AG04450 (cell line): ENCODE data around the gene SART1. TPM values are rescaled to one million over a fixed set of nuclear protein-coding genes. Genes with fewer than 3 reads are reported as not detected.

Source experiments
- CTCF ChIA-PET: fragments of 300-600, 350-600 bp; formaldehyde crosslinking; extraction: SDS; loops from one replicate; lab custom pipeline; 2022; ENCODE audit warnings: antibody characterized with exemption, inconsistent platforms; lab: Charles Lee
- POLR2A ChIA-PET: fragments of 350-600 bp; formaldehyde crosslinking; extraction: SDS; loops from one replicate; lab custom pipeline; 2021; ENCODE audit warnings: antibody characterized with exemption, inconsistent platforms; lab: Yijun Ruan, JAX
- DNase-seq: peaks from one replicate; pipeline ENCODE4 v3.0.0-alpha.2; 2011; ENCODE audit warnings: low read depth, low spot score
- H3K27ac ChIP-seq: one replicate; pipeline ENCODE4 v1.5.1; 2012; ENCODE audit warnings: low read depth, low read length, control low read depth
- H3K27me3 ChIP-seq: one replicate; pipeline ENCODE4 v1.6.0; 2012; ENCODE audit warnings: low read length; ENCODE audit not compliant: control insufficient read depth, insufficient read depth
- H3K4me3 ChIP-seq: 2 replicates; pipeline ENCODE4 v1.5.1; 2011; ENCODE audit warnings: mild to moderate bottlenecking, low read depth, low read length, control low read depth
- H3K9me3 ChIP-seq: 2 replicates; pipeline ENCODE4 v1.5.1; 2012; ENCODE audit warnings: low read length; ENCODE audit not compliant: control insufficient read depth, insufficient read depth
- CTCF ChIP-seq: IDR thresholded peaks from 2 replicates; pipeline ENCODE4 v1.5.1; 2011; ENCODE audit warnings: low read depth, low read length, control low read depth, inconsistent platforms
- polyA plus RNA-seq: library from polyadenylated mRNA; depleted of rRNA; stranded (reverse); fragments of >200 nt; gene quantifications from 2 replicates; pipeline ENCODE4 v1.2.3, GENCODE V29; 2011

The SART1 gene
- polyA plus RNA-seq, 1 experiment, result 14.3 TPM

GRCh38 chr11:66001942-66002647 lies 40.6 kb downstream of the SART1 start, which contains the start of the genes BANF1 and EIF1AD:
TSS of gene BANF1 (plus strand) at chr11:66002503. CDS start at chr11:66003251, 748 bp downstream.
TSS of gene EIF1AD (minus strand) at chr11:66002157. CDS start at chr11:66000389, 1,768 bp downstream.
- no peak for TF ChIP-seq CTCF
- Histone ChIP-seq H3K9me3 (no peaks in the 10 kb centered on the region; the same call in 1 of the 2 replicates), H3K27me3 (no peaks in the 10 kb centered on the region), H3K27ac (peak within 1 kb of the TSS; percentile 99), H3K4me3 (peak within 1 kb of the TSS; percentile 75)
- POLR2A ChIA-PET, result interaction anchor here (0.5 to 1.7 kb wide), 14 partner anchors 20 to 495 kb away, joined by 3 to 8 read pairs (median 4); partner anchors contain the start of genes CCDC85B, CFL1, FIBP and SART1
- CTCF ChIA-PET, result interaction anchor here (0.7 to 1.2 kb wide), 4 partner anchors 21 to 142 kb away, joined by 3 to 7 read pairs (median 4); partner anchors contain the start of gene MUS81
- peak; percentile 94 for DNase-seq

- no peaks in the 10 kb centered on the region for H3K27me3 ChIP-seq
- peak overlapping the region; percentile 99 for H3K27ac ChIP-seq
- peak; percentile 28 for TF ChIP-seq CTCF
- CTCF ChIA-PET, result interaction anchor here (0.7 to 1.2 kb wide), 5 partner anchors 20 to 143 kb away, joined by 3 to 7 read pairs (median 3); partner anchors contain the start of genes FIBP and MUS81
- no peaks in the 10 kb centered on the region; the same call in 1 of the 2 replicates for H3K9me3 ChIP-seq
- POLR2A ChIA-PET, result interaction anchor here (0.5 to 1.7 kb wide), 12 partner anchors 20 to 841 kb away, joined by 3 to 8 read pairs (median 4); partner anchors contain the start of genes CCDC85B, CFL1, FIBP and RCE1
- peak overlapping the region; percentile 75 for H3K4me3 ChIP-seq
- no peak for DNase-seq
These were observed 41.2 kb downstream of the SART1 start for GRCh38 chr11:66002648-66003225.

- CTCF ChIA-PET, result interaction anchor here (0.7 to 1.2 kb wide), 3 partner anchors 19 to 143 kb away, joined by 3 to 7 read pairs (median 3); partner anchors contain the start of genes FIBP and MUS81
- H3K27ac ChIP-seq, result no peak overlapping the region
These were observed 41.8 kb downstream of the SART1 start for GRCh38 chr11:66003291-66003690.

GRCh38 chr11:66004186-66004585 lies 42.7 kb downstream of the SART1 start:
- Histone ChIP-seq H3K4me3 (no peak overlapping the region), H3K27me3 (no peaks in the 10 kb centered on the region), H3K27ac (no peak overlapping the region), H3K9me3 (no peaks in the 10 kb centered on the region; the same call in 1 of the 2 replicates)
- ChIA-PET CTCF (interaction anchor here (1.6 kb wide), 1 partner anchor 18 kb away, joined by 5 read pairs; no protein-coding TSS in a partner anchor), POLR2A (no interaction called here)
- DNase-seq, result no peak
- no peak for TF ChIP-seq CTCF

More at GRCh38 chr11:66003291-66003690, 41.8 kb downstream of the SART1 start:
- Histone ChIP-seq H3K9me3 (no peaks in the 10 kb centered on the region; the same call in 1 of the 2 replicates), H3K27me3 (no peaks in the 10 kb centered on the region), H3K4me3 (peak overlapping the region; percentile 75)
- POLR2A ChIA-PET, result interaction anchor here (0.7 to 1.7 kb wide), 5 partner anchors 19 to 840 kb away, joined by 3 to 8 read pairs (median 4); partner anchors contain the start of genes CFL1, FIBP, RCE1 and SART1
- no peak for TF ChIP-seq CTCF
- DNase-seq, result no peak
